Spleen (tissue), 7 donors: ENCODE measurements around the gene DUSP11.

Experiments used
- POLR2A ChIP-seq, 3 donors: fragments of 450-650 bp; IDR thresholded peaks; one replicate each; pipeline ENCODE4 v1.5.1; 2017; ENCODE audit warnings: antibody characterized with exemption in 3 of 3, mild to moderate bottlenecking in 1 of 3
- TF ChIP-seq, protein P1 (sequence below), 11 experiments: fragments of 200-600 bp in 7 of 11; fragments of 450-650 bp in 4 of 11; sonication (generic) in 4 of 11; IDR thresholded peaks in 8 of 11; conservative IDR thresholded peaks in 3 of 11; 1 replicate in 7 of 11; 2 replicates in 4 of 11; pipeline versions ENCODE4 v1.4.0 to v1.8.0; 2016 to 2021; ENCODE audit warnings: antibody characterized with exemption in 11 of 11, inconsistent platforms in 4 of 11, mild to moderate bottlenecking in 1 of 11
- donor health status: DM: no; HTN: no; CAD: no; lungs with moderate emphysema.
- donor health status: DM: no; HTN: no; CAD: no.
- donor health status: DM: no; HTN: no; CAD: no.

GRCh38 chr2:73827018-73827417 is 47.1 kb upstream of the DUSP11 start:
- no peak for TF ChIP-seq POLR2A (IDR thresholded peaks at IDR 0.05)
- TF ChIP-seq, protein P1, sequence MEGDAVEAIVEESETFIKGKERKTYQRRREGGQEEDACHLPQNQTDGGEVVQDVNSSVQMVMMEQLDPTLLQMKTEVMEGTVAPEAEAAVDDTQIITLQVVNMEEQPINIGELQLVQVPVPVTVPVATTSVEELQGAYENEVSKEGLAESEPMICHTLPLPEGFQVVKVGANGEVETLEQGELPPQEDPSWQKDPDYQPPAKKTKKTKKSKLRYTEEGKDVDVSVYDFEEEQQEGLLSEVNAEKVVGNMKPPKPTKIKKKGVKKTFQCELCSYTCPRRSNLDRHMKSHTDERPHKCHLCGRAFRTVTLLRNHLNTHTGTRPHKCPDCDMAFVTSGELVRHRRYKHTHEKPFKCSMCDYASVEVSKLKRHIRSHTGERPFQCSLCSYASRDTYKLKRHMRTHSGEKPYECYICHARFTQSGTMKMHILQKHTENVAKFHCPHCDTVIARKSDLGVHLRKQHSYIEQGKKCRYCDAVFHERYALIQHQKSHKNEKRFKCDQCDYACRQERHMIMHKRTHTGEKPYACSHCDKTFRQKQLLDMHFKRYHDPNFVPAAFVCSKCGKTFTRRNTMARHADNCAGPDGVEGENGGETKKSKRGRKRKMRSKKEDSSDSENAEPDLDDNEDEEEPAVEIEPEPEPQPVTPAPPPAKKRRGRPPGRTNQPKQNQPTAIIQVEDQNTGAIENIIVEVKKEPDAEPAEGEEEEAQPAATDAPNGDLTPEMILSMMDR (IDR thresholded peaks at IDR 0.05 in 8 of 11, conservative IDR thresholded peaks at IDR 0.05 in 3 of 11): no peak
